Measurements from ENCODE around the gene OBP2A. TPM values are rescaled to one million over a fixed set of nuclear protein-coding genes. Genes with fewer than 3 reads are reported as not detected.
"Not testable (repeated sequence)": the region's sequence is repeated elsewhere in the genome, so short reads cannot be mapped to it uniquely, and the experiment has no call there.

Gene OBP2A, protein sequence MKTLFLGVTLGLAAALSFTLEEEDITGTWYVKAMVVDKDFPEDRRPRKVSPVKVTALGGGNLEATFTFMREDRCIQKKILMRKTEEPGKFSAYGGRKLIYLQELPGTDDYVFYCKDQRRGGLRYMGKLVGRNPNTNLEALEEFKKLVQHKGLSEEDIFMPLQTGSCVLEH
- not detected for total RNA-seq
- total RNA-seq (2013) = not detected
- 0 reads per million in 29 experiments for total RNA-seq

DNA sequence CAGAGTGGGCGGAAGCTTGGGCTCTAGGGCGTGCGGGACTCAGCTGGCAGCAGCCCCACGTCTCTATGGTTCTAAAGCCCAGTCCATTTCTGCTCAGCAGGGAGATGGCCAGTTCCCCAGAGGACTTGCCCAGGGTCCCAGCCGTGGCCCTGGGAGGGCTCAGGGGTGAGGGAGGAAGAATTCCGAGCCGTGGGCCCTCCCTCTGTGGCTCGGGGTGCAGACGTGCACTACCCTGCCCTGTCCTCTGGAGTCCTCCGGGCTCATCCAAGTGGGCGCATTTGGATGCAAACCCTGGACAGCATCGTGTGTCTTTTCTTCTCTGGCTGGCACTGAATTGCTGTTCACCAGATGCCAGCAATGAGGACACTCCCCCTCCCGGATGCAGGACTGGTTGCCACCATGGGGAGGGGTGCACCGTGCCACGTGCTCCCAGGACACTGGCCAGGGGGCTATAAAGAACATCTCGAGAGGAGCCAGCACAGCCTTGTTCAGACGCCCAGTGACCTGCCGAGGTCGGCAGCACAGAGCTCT lies at the start of gene OBP2A:
TSS of gene OBP2A (plus strand) at position 481 of the 531 bp plus-strand sequence. CDS start 55 bp downstream, outside the sequence.
- H3K9me3 Mint-ChIP-seq; H3K27ac Mint-ChIP-seq; H3K36me3 ChIP-seq (ENCODE audit: control insufficient read depth in 2 of 2, extremely low read depth in 1 of 2, insufficient read depth in 1 of 2, low read length in 1 of 2); DNase-seq; H3K36me3 Mint-ChIP-seq; CTCF ChIA-PET; ATAC-seq (replicated peaks in 1 of 4); H3K4me1 Mint-ChIP-seq; H3K4me1 ChIP-seq (ENCODE audit: control insufficient read depth in 1 of 2, extremely low read depth in 1 of 2, insufficient read depth in 2 of 2, low read length in 2 of 2); H3K9me3 ChIP-seq; POLR2A ChIA-PET; H3K4me3 ChIP-seq (ENCODE audit: control insufficient read depth in 1 of 2, extremely low read depth in 1 of 2, low read length in 1 of 2); H3K4me3 Mint-ChIP-seq; H3K27ac ChIP-seq (ENCODE audit: low read length): not testable (repeated sequence)
- WGBS (ENCODE audit: insufficient coverage) = 70% methylated on average over 5 of the region's 19 CpGs
- peaks cover 0 to 24% of the 10 kb centered on the region in 2 experiments for H3K27me3 ChIP-seq (replicated peaks in 1 of 2; ENCODE audit: control insufficient read depth in 2 of 2, extremely low read depth in 1 of 2, insufficient read depth in 2 of 2, low read length in 1 of 2)
- H3K27me3 Mint-ChIP-seq = peaks cover 6 to 20% of the 10 kb centered on the region in 2 donors

DNA sequence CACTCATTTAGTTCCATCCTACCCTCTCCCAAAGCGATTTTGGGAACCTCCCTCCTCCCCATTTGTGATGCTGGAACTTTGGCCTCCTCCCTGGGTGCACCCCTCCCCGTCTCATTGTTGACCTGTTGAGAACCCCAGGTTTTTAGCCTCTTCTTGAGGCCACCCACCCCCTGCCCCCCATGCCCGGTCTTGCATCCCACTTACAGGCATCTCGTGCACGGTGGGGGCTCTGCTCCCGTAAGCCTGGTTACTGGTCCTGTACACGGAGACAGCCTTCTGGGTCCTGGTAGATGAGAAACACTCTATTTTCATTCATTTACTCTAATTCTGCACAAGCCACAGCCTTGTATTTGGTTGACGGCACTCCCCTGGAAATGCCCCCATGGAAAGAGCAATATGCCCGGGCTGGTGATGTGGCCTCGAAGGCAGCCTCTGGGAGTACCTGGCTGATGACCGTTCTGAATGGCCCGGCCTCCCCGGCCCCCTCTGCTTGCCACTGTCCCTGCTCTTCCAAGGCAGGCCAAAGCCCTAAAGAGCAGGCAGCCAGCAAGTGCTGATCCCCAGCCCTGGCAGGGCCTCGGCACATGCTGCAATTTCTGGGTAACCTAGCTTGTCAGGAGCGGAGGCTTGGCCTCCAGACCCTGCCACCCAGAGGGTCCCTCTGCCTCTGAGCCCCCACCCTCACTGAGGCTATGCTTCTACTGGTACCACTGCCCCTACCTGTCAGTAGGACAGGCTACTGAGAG lies 47.4 kb upstream of the OBP2A start:
- no peak for ATAC-seq (replicated peaks in 1 of 4)
- Mint-ChIP-seq H3K27me3 (peaks cover 5% of the 10 kb centered on the region in 2 donors), H3K4me3 (peak overlapping the region; percentile 86 to 92 (median 89)), H3K36me3 (peaks cover 11% of the 10 kb centered on the region), H3K27ac (no peak overlapping the region), H3K9me3 (no peaks in the 10 kb centered on the region), H3K4me1 (peaks cover 19 to 27% (median 24%) of the 10 kb centered on the region in 3 donors)
- H3K27ac ChIP-seq (ENCODE audit: low read length) = no peak overlapping the region
- no peak overlapping the region for H3K4me3 ChIP-seq (ENCODE audit: control insufficient read depth in 1 of 2, extremely low read depth in 1 of 2, low read length in 1 of 2)
- POLR2A ChIA-PET = no interaction called here
- DNase-seq = no peak
- 91% methylated on average over 13 of the region's 15 CpGs for WGBS (ENCODE audit: insufficient coverage)
- no peaks in the 10 kb centered on the region for H3K9me3 ChIP-seq
- peaks cover 5 to 32% of the 10 kb centered on the region in 2 experiments for H3K4me1 ChIP-seq (ENCODE audit: control insufficient read depth in 1 of 2, extremely low read depth in 1 of 2, insufficient read depth in 2 of 2, low read length in 2 of 2)
- peaks cover 0 to 17% of the 10 kb centered on the region in 2 experiments for H3K27me3 ChIP-seq (replicated peaks in 1 of 2; ENCODE audit: control insufficient read depth in 2 of 2, extremely low read depth in 1 of 2, insufficient read depth in 2 of 2, low read length in 1 of 2)
- H3K36me3 ChIP-seq (ENCODE audit: control insufficient read depth in 2 of 2, extremely low read depth in 1 of 2, insufficient read depth in 1 of 2, low read length in 1 of 2) = peaks cover 5 to 17% of the 10 kb centered on the region in 2 donors
- CTCF ChIA-PET = no interaction called here

DNA sequence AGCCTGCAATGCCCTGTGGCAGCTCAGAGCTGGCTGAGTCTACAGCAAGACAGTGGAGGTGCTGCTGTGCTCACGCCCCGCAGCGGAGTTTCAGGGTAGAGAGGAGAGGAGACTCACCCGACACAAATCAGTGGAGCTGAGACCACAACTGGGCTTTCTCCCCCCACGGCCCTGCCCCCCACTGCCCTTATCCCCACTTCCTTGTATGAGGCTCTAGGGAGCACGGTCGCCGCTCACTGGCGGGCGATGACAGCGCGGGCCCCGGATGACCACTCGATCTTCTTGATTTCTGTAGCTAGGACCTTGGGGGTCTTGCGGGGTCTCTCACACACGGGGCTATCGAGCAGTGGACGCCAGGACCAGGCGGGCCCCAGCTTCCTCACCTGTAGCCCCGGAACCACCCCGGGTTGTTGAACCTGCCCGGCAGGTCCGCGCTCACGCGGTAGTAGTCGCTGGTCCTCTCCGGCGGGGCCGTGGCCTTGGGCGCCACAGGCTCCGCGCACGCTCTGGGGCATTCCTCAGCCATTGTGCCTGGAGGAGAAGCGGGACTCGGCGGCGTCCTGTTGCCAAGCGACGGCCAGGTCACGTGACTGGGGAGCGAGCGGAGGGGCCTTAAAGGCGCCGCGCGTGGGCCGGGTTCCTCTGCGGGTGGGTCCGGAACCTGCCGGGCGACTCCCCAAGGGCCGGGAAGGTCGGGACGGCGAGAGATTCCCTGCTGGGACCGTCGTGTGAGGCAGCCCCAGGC lies 46.4 kb upstream of the OBP2A start:
- H3K36me3 ChIP-seq (ENCODE audit: control insufficient read depth in 2 of 2, extremely low read depth in 1 of 2, insufficient read depth in 1 of 2, low read length in 1 of 2) = peaks cover 13 to 26% of the 10 kb centered on the region in 2 donors
- peaks cover 0 to 17% of the 10 kb centered on the region in 2 experiments for H3K27me3 ChIP-seq (replicated peaks in 1 of 2; ENCODE audit: control insufficient read depth in 2 of 2, extremely low read depth in 1 of 2, insufficient read depth in 2 of 2, low read length in 1 of 2)
- peaks cover 5 to 35% of the 10 kb centered on the region in 2 experiments for H3K4me1 ChIP-seq (ENCODE audit: control insufficient read depth in 1 of 2, extremely low read depth in 1 of 2, insufficient read depth in 2 of 2, low read length in 2 of 2)
- CTCF ChIA-PET = interaction anchor here in 1 of 2 donors (0.6 kb wide), 1 partner anchor 1043 kb away, joined by 3 read pairs; no protein-coding TSS in a partner anchor
- peak overlapping the region; percentile 88 to 99 for H3K4me3 ChIP-seq (ENCODE audit: control insufficient read depth in 1 of 2, extremely low read depth in 1 of 2, low read length in 1 of 2)
- ATAC-seq (replicated peaks in 1 of 4) (peak; percentile 46 to 77 (median 62)), DNase-seq (peak; percentile 61 to 92 (median 82))
- H3K27ac ChIP-seq (ENCODE audit: low read length) = no peak overlapping the region
- H3K4me1 Mint-ChIP-seq = peaks cover 21 to 32% (median 28%) of the 10 kb centered on the region in 3 donors
- peaks cover 16% of the 10 kb centered on the region for H3K36me3 Mint-ChIP-seq
- 2% methylated on average over 54 of the region's 58 CpGs for WGBS (ENCODE audit: insufficient coverage)
- no peak overlapping the region for H3K27ac Mint-ChIP-seq
- POLR2A ChIA-PET = no interaction called here
- H3K27me3 Mint-ChIP-seq = peaks cover 5% of the 10 kb centered on the region in 2 donors
- H3K9me3 ChIP-seq = no peaks in the 10 kb centered on the region
- H3K4me3 Mint-ChIP-seq = peak overlapping the region; percentile 86 to 92 (median 89)
- H3K9me3 Mint-ChIP-seq = no peaks in the 10 kb centered on the region

DNA sequence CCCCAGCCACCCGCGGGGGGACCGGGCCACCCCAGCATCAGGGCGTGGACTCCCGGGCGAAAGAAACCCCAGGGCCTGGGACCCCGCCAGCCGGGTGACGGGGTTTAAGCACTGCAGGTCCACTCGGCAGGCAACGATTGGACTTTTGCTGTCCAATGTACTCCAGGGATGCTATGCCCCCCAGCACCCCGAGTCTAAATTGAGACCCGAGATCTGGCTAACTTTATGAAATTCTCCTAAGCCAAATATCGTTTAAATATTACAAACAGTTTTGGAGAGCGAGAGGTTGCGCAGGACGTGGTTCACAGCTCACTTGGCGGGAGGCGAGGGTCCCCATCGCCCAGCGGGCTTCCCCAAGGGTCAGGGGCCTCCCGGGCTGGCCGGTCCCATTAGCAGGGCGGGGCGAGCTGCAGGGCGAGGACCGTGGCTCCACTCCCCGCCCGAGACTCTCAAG lies 45.8 kb upstream of the OBP2A start:
- Mint-ChIP-seq H3K4me1 (peaks cover 26 to 34% (median 30%) of the 10 kb centered on the region in 3 donors), H3K4me3 (peak overlapping the region; percentile 86 to 92 (median 89)), H3K27ac (no peak overlapping the region), H3K9me3 (no peaks in the 10 kb centered on the region), H3K27me3 (peaks cover 2% of the 10 kb centered on the region in 2 donors), H3K36me3 (peaks cover 21% of the 10 kb centered on the region)
- no peaks in the 10 kb centered on the region for H3K9me3 ChIP-seq
- POLR2A ChIA-PET = no interaction called here
- peak overlapping the region; percentile 88 to 99 for H3K4me3 ChIP-seq (ENCODE audit: control insufficient read depth in 1 of 2, extremely low read depth in 1 of 2, low read length in 1 of 2)
- DNase-seq (peak in 2 of 35 experiments; percentile 14 to 21), ATAC-seq (replicated peaks in 1 of 4) (peak; percentile 15 to 33 (median 22))
- H3K27ac ChIP-seq (ENCODE audit: low read length) = no peak overlapping the region
- 1% methylated on average over 24 of the region's 29 CpGs for WGBS (ENCODE audit: insufficient coverage)
- CTCF ChIA-PET = interaction anchor here in 1 of 2 donors (0.6 kb wide), 1 partner anchor 1043 kb away, joined by 3 read pairs; no protein-coding TSS in a partner anchor
- peaks cover 13 to 32% of the 10 kb centered on the region in 2 donors for H3K36me3 ChIP-seq (ENCODE audit: control insufficient read depth in 2 of 2, extremely low read depth in 1 of 2, insufficient read depth in 1 of 2, low read length in 1 of 2)
- peaks cover 5 to 39% of the 10 kb centered on the region in 2 experiments for H3K4me1 ChIP-seq (ENCODE audit: control insufficient read depth in 1 of 2, extremely low read depth in 1 of 2, insufficient read depth in 2 of 2, low read length in 2 of 2)
- peaks cover 0 to 14% of the 10 kb centered on the region in 2 experiments for H3K27me3 ChIP-seq (replicated peaks in 1 of 2; ENCODE audit: control insufficient read depth in 2 of 2, extremely low read depth in 1 of 2, insufficient read depth in 2 of 2, low read length in 1 of 2)

DNA sequence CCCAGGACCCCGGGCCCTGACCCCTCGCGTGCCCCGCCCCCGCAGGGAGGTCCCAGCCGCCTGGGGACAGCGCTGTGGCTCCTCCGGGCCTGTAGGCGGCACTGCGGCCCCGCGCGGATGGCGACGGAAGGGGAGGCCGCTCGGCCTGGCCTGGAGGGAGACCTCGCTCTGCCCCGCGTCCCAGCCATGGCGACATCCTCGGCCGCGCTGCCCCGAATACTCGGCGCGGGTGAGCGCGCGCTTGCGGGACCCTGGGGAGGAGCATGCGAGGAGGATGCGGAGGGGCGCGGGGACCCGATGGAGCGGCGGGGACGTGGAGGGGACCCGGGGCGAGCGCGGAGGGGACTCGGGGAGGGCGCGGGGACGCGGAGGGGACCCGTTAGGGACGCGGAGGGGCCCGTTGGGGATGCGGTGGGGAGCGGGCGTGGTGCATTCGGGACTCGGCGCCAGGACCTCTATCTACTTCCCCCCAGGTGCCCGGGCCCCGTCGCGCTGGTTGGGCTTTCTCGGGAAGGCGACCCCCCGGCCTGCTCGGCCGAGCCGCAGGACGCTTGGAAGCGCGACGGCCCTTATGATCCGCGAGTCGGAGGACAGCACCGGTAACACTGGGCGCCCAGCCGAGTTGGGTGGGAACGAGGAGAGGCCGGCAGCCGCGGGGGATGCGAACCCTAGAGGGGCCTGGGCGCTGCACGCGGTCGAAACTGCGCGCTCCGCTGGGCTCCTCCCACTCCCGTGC lies 45.2 kb upstream of the OBP2A start, which contains the start of gene MRPS2:
TSS of gene MRPS2 (plus strand) at position 158 of the 736 bp plus-strand sequence. CDS start at position 187, 29 bp downstream.
- H3K36me3 Mint-ChIP-seq = peaks cover 22% of the 10 kb centered on the region
- peak within 1 kb of the TSS; percentile 86 to 92 (median 89) for H3K4me3 Mint-ChIP-seq
- WGBS (ENCODE audit: insufficient coverage) = under 1% methylated on average over 73 of the region's 92 CpGs

More for the DNA sequence above, 45.2 kb upstream of the OBP2A start, which contains the start of gene MRPS2:
- no peaks in the 10 kb centered on the region for H3K27me3 Mint-ChIP-seq
- ChIA-PET POLR2A (no interaction called here), CTCF (no interaction called here)
- H3K9me3 ChIP-seq = no peaks in the 10 kb centered on the region
- ATAC-seq (replicated peaks in 1 of 4) (peak; percentile 92 to 96 (median 94)), DNase-seq (peak; percentile 59 to 88 (median 73))
- peaks cover 26 to 34% (median 30%) of the 10 kb centered on the region in 3 donors for H3K4me1 Mint-ChIP-seq
- peaks cover 15 to 34% of the 10 kb centered on the region in 2 donors for H3K36me3 ChIP-seq (ENCODE audit: control insufficient read depth in 2 of 2, extremely low read depth in 1 of 2, insufficient read depth in 1 of 2, low read length in 1 of 2)
- H3K4me1 ChIP-seq (ENCODE audit: control insufficient read depth in 1 of 2, extremely low read depth in 1 of 2, insufficient read depth in 2 of 2, low read length in 2 of 2) = peaks cover 5 to 39% of the 10 kb centered on the region in 2 experiments
- H3K27ac ChIP-seq (ENCODE audit: low read length) = peak within 1 kb of the TSS; percentile 38
- peaks cover 0 to 12% of the 10 kb centered on the region in 2 experiments for H3K27me3 ChIP-seq (replicated peaks in 1 of 2; ENCODE audit: control insufficient read depth in 2 of 2, extremely low read depth in 1 of 2, insufficient read depth in 2 of 2, low read length in 1 of 2)
- no peaks in the 10 kb centered on the region for H3K9me3 Mint-ChIP-seq
- H3K27ac Mint-ChIP-seq = peak within 1 kb of the TSS; percentile 74 to 88
- peak within 1 kb of the TSS; percentile 88 to 99 for H3K4me3 ChIP-seq (ENCODE audit: control insufficient read depth in 1 of 2, extremely low read depth in 1 of 2, low read length in 1 of 2)
